ENCODE measurements around the gene TRAIP. TPM values are rescaled to one million over a fixed set of nuclear protein-coding genes. Genes with fewer than 3 reads are reported as not detected.
"Not testable (repeated sequence)": the region's sequence is repeated elsewhere in the genome, so short reads cannot be mapped to it uniquely, and the experiment has no call there.

TRAIP gene
- total RNA-seq, 1 donor from 2014 or later = 25.1 TPM

GRCh38 chr3:49794431-49794830, 61.9 kb downstream of the TRAIP start:
- intact Hi-C loops (cut with micrococcal nuclease) = no loop called here

GRCh38 chr3:49793486-49794085, 62.8 kb downstream of the TRAIP start:
- intact Hi-C loops (cut with micrococcal nuclease) = no loop called here

DNA sequence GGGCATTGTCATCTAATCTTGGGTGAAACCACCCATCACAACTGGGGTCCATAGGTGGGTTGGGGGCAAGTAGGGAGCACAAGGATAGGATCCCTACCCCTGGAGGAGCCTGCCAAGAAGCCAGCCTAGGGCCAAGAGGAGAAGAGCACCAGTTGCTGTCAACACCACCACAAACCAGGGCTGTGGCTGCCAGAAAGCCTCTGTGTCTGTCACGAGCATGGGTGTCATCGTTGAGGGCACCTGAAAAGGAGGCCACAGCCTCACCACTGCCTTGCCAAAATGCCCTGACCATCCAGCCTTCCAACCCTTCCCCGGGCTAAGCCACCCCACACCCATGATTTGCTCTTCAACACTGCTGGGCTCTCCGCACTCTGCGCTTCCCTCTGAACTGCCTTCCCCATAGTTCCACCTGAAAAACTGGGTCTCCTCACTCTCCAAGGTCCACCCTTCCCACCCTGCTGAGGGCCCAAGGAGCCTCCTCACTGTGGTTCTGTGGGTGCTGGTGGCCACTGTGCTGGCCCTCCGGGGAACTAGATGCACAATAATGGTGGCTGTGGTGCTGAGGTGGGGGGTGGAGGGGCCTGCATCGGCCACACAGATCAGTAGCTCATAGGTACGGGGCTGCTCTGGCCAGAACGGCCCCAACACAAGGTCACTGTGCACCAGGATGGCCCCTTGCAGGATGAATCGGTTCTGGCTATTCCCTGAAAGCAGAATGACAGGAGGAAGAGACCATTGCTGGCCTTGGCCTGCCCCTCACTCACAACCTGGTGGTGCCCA, 63.8 kb downstream of the TRAIP start:
- intact Hi-C loops (cut with micrococcal nuclease) = no loop called here

- intact Hi-C loops (cut with micrococcal nuclease) = no loop called here
Observed at GRCh38 chr3:49791571-49791970, 64.8 kb downstream of the TRAIP start.

GRCh38 chr3:49790626-49791411, 65.5 kb downstream of the TRAIP start:
- intact Hi-C loops (cut with micrococcal nuclease) = loop anchor here (1.0 kb wide), 1 partner anchor 11 kb away; no protein-coding TSS in a partner anchor

- intact Hi-C loops (cut with micrococcal nuclease) = loop anchor here (5.0 kb wide), 2 partner anchors 114 to 1604 kb away; partner anchors contain the start of genes MST1R and RBM15B
Observed at GRCh38 chr3:49788056-49788455, 68.3 kb downstream of the TRAIP start.

GRCh38 chr3:49787536-49787935, 68.8 kb downstream of the TRAIP start:
- intact Hi-C loops (cut with micrococcal nuclease) = loop anchor here (2.0 to 5.0 kb wide), 5 partner anchors 115 to 1605 kb away; partner anchors contain the start of genes HYAL3, MON1A, MST1R and NAA80

- intact Hi-C loops (cut with micrococcal nuclease) = loop anchor here (2.0 to 5.0 kb wide), 5 partner anchors 115 to 1605 kb away; partner anchors contain the start of genes HYAL3, MON1A, MST1R and NAA80
Observed at GRCh38 chr3:49787182-49787464, 69.2 kb downstream of the TRAIP start.

DNA sequence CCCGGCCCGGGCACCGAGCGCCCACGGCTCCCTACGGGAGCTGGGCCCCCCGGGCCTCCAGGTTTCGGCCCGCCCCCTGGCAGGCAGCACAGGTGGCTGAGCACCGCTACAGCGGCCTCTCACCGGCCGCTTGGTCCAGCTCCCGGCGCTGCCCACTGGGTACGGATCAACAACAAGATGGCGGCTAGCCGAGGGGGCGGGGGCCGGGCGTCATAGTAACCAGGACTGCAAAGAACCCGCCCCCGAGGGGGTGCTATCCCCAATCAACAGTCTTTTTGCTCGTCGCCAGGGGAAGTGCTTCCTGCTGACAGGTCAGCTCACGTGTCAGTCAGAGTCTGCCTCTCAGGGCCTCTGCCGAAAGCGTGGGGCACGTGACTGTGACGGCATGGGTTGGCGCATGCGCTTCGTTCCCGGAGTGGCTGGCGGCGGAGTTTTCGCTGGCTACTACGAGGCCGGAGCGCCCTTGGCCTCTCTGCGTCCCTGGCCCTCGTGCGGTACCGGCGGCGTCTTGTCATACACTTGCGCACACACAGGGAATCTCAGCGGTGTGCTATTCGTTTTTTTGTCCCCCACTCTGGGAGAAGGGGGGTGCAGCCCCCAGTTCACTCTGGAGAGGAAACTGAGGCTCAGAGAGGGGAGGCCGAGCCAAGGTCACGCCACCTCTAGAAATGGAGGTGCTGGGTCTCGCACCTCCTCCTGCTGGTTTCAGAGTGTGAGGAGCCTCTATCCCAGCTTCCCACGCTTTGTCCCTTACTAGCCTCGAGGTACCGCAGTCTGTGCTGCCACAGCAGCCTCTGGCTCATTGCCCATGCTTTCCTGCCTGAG, 69.8 kb downstream of the TRAIP start, which contains the start of gene IP6K1:
IP6K1 (minus strand) TSS at position 186 of the 825 bp plus-strand sequence. CDS start 38,502 bp downstream, outside the sequence.
- intact Hi-C loops (cut with micrococcal nuclease) = loop anchor here (1.0 to 5.0 kb wide), 15 partner anchors 16 to 1606 kb away; partner anchors contain the start of genes AMIGO3, APEH, HYAL3 and MON1A

- intact Hi-C loops (cut with micrococcal nuclease) = loop anchor here (1.0 to 5.0 kb wide), 15 partner anchors 17 to 1607 kb away; partner anchors contain the start of genes AMIGO3, APEH, HYAL3 and MON1A
Observed at GRCh38 chr3:49785565-49786356, 70.6 kb downstream of the TRAIP start.

DNA sequence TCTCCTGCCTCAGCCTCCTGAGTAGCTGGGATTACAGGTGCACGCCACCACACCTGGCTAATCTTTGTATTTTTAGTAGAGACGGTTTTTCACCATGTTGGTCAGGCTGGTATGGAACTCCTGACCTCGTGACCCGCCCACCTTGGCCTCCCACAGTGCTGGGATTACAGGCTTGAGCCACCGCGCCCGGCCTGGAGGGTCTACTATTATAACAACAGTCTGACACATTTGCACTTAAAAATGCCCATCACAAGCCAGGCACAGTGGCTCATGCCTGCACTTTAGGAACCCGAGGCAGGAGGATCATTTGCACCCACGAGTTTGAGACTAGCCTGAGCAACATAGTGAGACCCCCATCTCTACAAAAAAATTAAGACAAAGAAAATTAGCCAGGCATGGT, 74.1 kb downstream of the TRAIP start:
- intact Hi-C loops (cut with micrococcal nuclease) = not testable (repeated sequence)

- intact Hi-C loops (cut with micrococcal nuclease) = no loop called here
Observed at GRCh38 chr3:49781415-49782199, 74.8 kb downstream of the TRAIP start.

DNA sequence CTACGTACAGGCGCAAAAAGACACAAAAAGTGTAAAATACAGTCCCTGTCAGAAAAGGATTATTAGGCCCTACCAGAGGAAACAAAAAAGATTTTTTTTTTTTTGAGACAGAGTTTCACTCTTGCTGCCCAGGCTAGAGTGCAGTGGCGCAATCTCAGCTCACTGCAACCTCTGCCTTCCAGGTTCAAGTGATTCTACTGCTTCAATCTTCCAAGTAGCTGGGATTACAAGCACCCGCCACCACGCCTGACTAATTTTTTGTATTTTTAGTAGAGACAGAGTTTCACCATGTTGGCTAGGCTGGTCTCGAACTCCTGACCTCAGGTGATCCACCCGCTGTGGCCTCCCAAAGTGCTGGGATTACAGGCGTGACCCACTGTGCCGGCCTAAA, 75.4 kb downstream of the TRAIP start:
- intact Hi-C loops (cut with micrococcal nuclease) = not testable (repeated sequence)

DNA sequence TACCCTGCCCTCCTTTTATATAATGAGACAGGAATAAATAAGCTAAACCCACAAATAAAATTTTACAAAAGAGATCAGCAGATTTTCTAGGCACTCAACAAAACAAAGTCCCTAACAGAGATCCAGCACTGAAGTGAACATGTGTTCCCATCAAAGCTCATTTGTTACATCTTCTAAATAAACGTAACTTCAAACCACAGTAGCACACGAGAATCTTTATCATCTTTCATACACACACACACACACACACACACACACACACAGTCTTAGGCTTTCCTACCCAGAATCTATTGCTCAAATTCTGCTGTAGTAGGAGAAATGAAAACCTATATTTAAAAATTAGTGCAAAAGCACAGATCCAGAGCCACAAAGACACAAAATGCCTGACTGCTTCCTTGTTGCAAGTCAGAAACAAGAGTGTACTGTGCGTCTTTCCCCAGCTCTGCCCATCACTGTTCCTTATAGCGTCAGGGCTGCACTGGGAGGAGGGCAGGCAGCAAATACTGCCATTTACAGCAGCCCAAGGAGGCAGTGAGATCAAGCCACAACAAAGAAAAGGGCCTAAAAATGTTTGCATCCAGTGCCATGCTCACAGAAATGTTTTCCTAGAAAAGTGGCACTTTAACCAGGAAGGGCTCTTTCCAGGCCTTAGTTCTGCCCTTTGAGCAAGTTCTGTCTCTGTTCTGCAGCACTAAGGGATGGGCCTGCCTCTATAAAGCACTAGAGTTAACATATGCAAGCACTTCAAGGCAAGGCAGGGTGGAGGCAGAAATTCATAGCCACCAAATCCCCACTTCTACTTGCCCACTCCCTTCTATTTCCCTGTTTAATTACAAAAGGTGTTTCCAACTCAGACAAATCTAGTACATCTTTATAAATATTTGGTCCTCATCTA, 76.0 kb downstream of the TRAIP start:
- intact Hi-C loops (cut with micrococcal nuclease) = no loop called here

DNA sequence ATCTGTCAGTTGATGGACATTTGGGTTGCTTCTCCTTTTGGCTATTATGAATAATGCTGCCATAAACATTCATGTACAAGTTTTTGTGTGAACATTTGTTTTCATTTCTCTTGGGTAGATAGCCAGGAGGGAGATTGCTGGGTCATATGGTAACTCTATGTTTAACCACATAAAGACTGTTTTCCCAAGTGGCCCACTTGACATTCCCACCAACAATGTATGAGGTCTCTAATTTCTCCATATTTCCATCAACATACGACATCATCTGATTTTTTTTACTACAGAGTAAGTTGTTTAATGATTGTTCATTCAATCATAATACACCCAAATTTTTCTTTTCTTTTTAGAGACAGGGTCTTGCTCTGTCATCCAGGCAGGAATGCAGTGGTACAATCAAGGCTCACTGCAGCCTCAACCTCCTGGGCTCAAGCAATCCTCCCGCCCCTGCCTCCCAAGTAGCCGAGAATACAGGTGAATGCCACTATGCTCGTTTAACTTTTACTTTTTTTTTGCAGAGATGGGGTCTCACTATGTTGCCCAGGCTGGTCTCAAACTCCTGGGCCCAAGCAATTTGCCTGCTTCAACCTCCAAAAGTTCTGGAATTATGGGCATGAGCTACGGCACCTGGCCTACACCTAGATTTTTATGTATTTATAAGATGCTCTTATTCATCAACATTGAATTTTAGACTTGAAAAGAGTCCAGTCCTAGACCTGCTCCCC, 76.8 kb downstream of the TRAIP start:
- intact Hi-C loops (cut with micrococcal nuclease) = no loop called here

All from T-helper 1 cell treated with Interleukin-12 subunit alpha and Interleukin-12 subunit beta and Interleukin-4 antibody, amounts not matched to agents 30 ng/mL and 1 ng/mL, for 36 hours (primary cell).